Mesenchymal stem cell (in vitro differentiated cells and primary cell): Measurements from ENCODE around the gene POLR3A.

Experiments used
- DNase-seq: peaks from one replicate; pipeline ENCODE4 v3.0.0-alpha.2; 2013
- H2AFZ ChIP-seq: one replicate; pipeline ENCODE4 v1.6.1; 2013; ENCODE audit warnings: low read depth, mild to moderate bottlenecking, control low read depth, inconsistent platforms, low read length, moderate library complexity
- H2AK5ac ChIP-seq: 2 replicates; pipeline ENCODE4 v1.6.1; 2013; ENCODE audit warnings: low read length, moderate library complexity, mild to moderate bottlenecking, inconsistent platforms; ENCODE audit not compliant: severe bottlenecking
- H2BK120ac ChIP-seq: one replicate; pipeline ENCODE4 v1.6.1; 2013; ENCODE audit warnings: low read depth, mild to moderate bottlenecking, inconsistent platforms, low read length, moderate library complexity
- H2BK12ac ChIP-seq, 2 experiments: one replicate each; pipeline ENCODE4 v1.6.1; 2013; ENCODE audit warnings: inconsistent platforms in 2 of 2, low read length in 2 of 2, mild to moderate bottlenecking in 2 of 2, moderate library complexity in 2 of 2, control low read depth in 1 of 2
- H2BK15ac ChIP-seq: one replicate; pipeline ENCODE4 v1.6.1; 2013; ENCODE audit warnings: mild to moderate bottlenecking, low read depth, inconsistent platforms; ENCODE audit not compliant: poor library complexity, severe bottlenecking
- H2BK5ac ChIP-seq: 2 replicates; pipeline ENCODE4 v1.6.1; 2013; ENCODE audit warnings: low read depth, mild to moderate bottlenecking, low read length, control low read depth, inconsistent platforms; ENCODE audit not compliant: poor library complexity, severe bottlenecking
- H3K14ac ChIP-seq, 2 experiments: one replicate each; pipeline ENCODE4 v1.6.1; 2013; ENCODE audit warnings: inconsistent platforms in 2 of 2, low read length in 2 of 2, control low read depth in 1 of 2, mild to moderate bottlenecking in 1 of 2, moderate library complexity in 1 of 2
- H3K18ac ChIP-seq, 2 experiments: one replicate each; pipeline ENCODE4 v1.6.1; 2013; ENCODE audit warnings: inconsistent platforms in 2 of 2, low read length in 2 of 2, control low read depth in 1 of 2, low read depth in 1 of 2, mild to moderate bottlenecking in 1 of 2
- H3K23ac ChIP-seq, 2 experiments: one replicate each; pipeline ENCODE4 v1.6.1; 2013; ENCODE audit warnings: inconsistent platforms in 2 of 2, low read length in 2 of 2, mild to moderate bottlenecking in 2 of 2, moderate library complexity in 2 of 2, control low read depth in 1 of 2
- H3K27ac ChIP-seq: 2 replicates; pipeline ENCODE4 v1.5.1; 2013; ENCODE audit warnings: mild to moderate bottlenecking, moderate library complexity, low read length, control low read depth, inconsistent platforms; ENCODE audit not compliant: poor library complexity, severe bottlenecking
- H3K27me3 ChIP-seq, 2 experiments: 2 replicates each; pipeline versions ENCODE4 v1.6.1 to v1.7.0; 2013; ENCODE audit warnings: low read length in 2 of 2, mild to moderate bottlenecking in 2 of 2, moderate library complexity in 2 of 2, control low read depth in 1 of 2, inconsistent platforms in 1 of 2; ENCODE audit not compliant: control insufficient read depth in 1 of 2, insufficient read depth in 1 of 2
- H3K36me3 ChIP-seq, 2 experiments: 2 replicates each; pipeline versions ENCODE4 v1.6.1 to v1.7.0; 2013; ENCODE audit warnings: low read length in 2 of 2, control low read depth in 1 of 2, inconsistent platforms in 1 of 2, low read depth in 1 of 2, mild to moderate bottlenecking in 1 of 2; ENCODE audit not compliant: insufficient read depth in 2 of 2, control insufficient read depth in 1 of 2
- H3K4ac ChIP-seq, 2 experiments: one replicate each; pipeline ENCODE4 v1.6.1; 2013; ENCODE audit warnings: inconsistent platforms in 2 of 2, low read length in 2 of 2, mild to moderate bottlenecking in 2 of 2, moderate library complexity in 2 of 2, control low read depth in 1 of 2, low read depth in 1 of 2
- H3K4me1 ChIP-seq: 2 replicates; pipeline ENCODE4 v1.6.1; 2013; ENCODE audit warnings: low read depth, low read length, control low read depth; ENCODE audit not compliant: control insufficient read depth, insufficient read depth
- H3K4me2 ChIP-seq: 2 replicates; pipeline ENCODE4 v1.6.1; 2013; ENCODE audit warnings: low read length, mild to moderate bottlenecking, inconsistent platforms; ENCODE audit not compliant: poor library complexity, severe bottlenecking
- H3K4me3 ChIP-seq, 2 experiments: 2 replicates each; pipeline versions ENCODE4 v1.5.1 to v1.7.0; 2013; ENCODE audit warnings: low read length in 2 of 2, mild to moderate bottlenecking in 2 of 2, control low read depth in 1 of 2, low read depth in 1 of 2; ENCODE audit not compliant: insufficient read depth in 1 of 2
- H3K79me1 ChIP-seq: replicated peaks from 2 replicates; pipeline ENCODE4 v1.6.1; 2013; ENCODE audit warnings: mild to moderate bottlenecking, control low read depth, low read length, inconsistent platforms; ENCODE audit not compliant: poor library complexity, severe bottlenecking
- H3K9ac ChIP-seq: 2 replicates; pipeline ENCODE4 v1.7.0; 2013; ENCODE audit warnings: mild to moderate bottlenecking, low read length, moderate library complexity
- H3K9me3 ChIP-seq: 2 replicates; pipeline ENCODE4 v1.7.0; 2013; ENCODE audit warnings: mild to moderate bottlenecking, low read length; ENCODE audit not compliant: control insufficient read depth
- H4K8ac ChIP-seq: one replicate; pipeline ENCODE4 v1.6.1; 2013; ENCODE audit warnings: inconsistent platforms, mild to moderate bottlenecking, low read length, moderate library complexity
- H4K91ac ChIP-seq: one replicate; pipeline ENCODE4 v1.6.1; 2013; ENCODE audit warnings: mild to moderate bottlenecking, low read length, inconsistent platforms
- WGBS: methylation state at CpG from one replicate; pipeline ENCODE4 v1.1.7; 2013; ENCODE audit warnings: mixed read lengths; 5-methylcytosine and 5-hydroxymethylcytosine counted together

Gene POLR3A

DNA sequence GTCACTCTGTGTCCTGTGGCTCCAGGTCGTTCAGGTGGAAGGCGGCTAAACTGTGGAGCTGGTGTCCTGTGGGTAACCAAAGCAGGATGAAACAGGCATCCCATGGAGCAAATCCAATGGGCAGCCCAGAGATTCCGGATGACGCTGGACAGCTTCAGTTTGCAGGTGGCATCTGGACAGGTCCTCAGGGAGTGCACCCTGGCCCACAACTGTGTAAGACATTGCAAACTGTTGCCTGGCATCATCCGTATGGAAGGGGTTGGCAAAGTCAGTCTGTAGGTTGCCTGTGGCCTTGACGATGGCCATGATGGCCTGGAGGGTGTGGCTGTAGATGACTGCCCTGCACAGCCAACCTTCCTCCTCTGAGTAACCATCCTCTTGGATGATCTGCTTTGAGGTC, 39.8 kb upstream of the POLR3A start:
- no peak overlapping the region for H2AK5ac ChIP-seq
- H3K27ac ChIP-seq: no peak overlapping the region
- no peak overlapping the region for H2BK12ac ChIP-seq
- peaks cover 3% of the 10 kb centered on the region for H3K4me1 ChIP-seq
- 96% methylated on average over 5 of the region's 6 CpGs for WGBS
- no peak for DNase-seq
- H3K79me1 ChIP-seq: no peaks in the 10 kb centered on the region
- no peaks in the 10 kb centered on the region for H3K36me3 ChIP-seq
- peaks cover 3 to 4% of the 10 kb centered on the region in 2 experiments for H3K27me3 ChIP-seq
- H3K9me3 ChIP-seq: peaks cover 4% of the 10 kb centered on the region
- no peak overlapping the region for H2BK5ac ChIP-seq
- no peak overlapping the region for H3K4me3 ChIP-seq
- H2BK120ac ChIP-seq: no peak overlapping the region
- no peak overlapping the region for H3K23ac ChIP-seq
- no peak overlapping the region for H2BK15ac ChIP-seq
- no peak overlapping the region for H3K18ac ChIP-seq
- H3K9ac ChIP-seq: no peak overlapping the region
- no peak overlapping the region for H4K8ac ChIP-seq
- H3K4ac ChIP-seq: no peak overlapping the region
- H2AFZ ChIP-seq: no peak overlapping the region
- no peak overlapping the region for H3K4me2 ChIP-seq
- H3K14ac ChIP-seq: no peak overlapping the region
- H4K91ac ChIP-seq: no peak overlapping the region

DNA sequence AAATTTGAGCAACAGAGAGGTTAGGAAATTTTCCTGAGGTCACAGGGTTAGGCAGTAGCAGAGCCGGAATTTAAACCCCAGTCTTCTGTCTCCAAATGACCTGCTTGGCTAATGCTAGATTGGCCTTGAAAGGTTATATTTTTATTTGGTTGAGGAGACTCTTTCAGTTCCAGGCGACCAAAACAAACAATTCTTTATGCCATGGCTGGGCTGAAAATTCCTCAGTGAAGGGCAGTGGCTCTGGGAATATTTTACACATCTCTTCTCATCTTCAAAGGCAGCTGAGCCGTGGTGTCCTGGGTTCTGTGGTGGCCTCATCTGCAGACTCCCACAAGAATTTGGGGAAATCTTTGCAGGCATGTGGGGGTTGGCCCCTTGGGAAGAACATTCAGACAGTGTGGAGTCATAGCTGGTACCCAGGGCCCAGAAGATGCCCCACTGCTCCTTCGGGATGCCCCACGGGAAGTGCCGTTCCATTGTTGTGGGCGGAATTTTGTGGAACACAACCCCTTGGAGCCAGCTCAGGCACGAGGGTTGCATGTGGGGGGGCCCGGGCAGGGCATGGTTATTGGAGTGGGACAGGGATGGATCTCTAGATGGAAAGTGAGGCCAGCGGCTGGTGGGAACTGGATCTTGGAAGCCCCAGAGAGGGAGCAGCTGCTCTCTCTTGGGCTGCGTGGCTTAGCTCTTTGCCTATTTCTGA, 37.6 kb upstream of the POLR3A start:
- Histone ChIP-seq H3K4me3 (no peak overlapping the region), H2BK12ac (no peak overlapping the region), H4K91ac (no peak overlapping the region), H2BK15ac (no peak overlapping the region), H3K4me1 (peaks cover 3% of the 10 kb centered on the region), H3K23ac (no peak overlapping the region), H3K18ac (no peak overlapping the region), H2AFZ (no peak overlapping the region), H4K8ac (no peak overlapping the region), H2BK120ac (no peak overlapping the region), H3K4ac (no peak overlapping the region), H2BK5ac (no peak overlapping the region), H3K27me3 (peaks cover 0 to 3% of the 10 kb centered on the region in 2 experiments), H3K4me2 (no peak overlapping the region), H3K36me3 (no peaks in the 10 kb centered on the region), H3K9me3 (peaks cover 4% of the 10 kb centered on the region), H3K9ac (no peak overlapping the region), H3K27ac (no peak overlapping the region), H2AK5ac (no peak overlapping the region), H3K79me1 (no peaks in the 10 kb centered on the region), H3K14ac (no peak overlapping the region)
- WGBS: 94% methylated on average over 11 of the region's 11 CpGs
- DNase-seq: no peak

DNA sequence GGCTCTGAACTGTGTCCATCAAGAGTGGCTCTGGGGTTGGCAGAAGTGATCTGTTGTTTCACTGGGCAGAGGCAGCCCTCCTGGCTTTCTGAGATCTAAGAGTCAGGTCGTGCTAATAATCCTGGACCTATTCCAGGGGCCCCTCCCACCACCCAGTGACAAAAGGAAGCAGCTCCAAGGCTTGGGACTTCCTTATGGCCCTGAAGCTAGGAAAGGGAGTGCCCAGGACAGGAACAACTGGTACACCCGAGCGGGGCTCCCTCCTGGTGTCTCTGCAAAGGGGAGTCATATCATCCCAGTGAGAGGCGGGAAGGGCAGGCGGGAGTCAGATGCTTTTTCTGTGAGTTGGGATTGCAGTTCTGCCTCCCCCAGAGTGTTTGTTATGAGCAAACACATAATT, 36.7 kb upstream of the POLR3A start:
- H2AK5ac ChIP-seq: no peak overlapping the region
- peaks cover 4% of the 10 kb centered on the region for H3K9me3 ChIP-seq
- no peak overlapping the region for H3K4me3 ChIP-seq
- H4K91ac ChIP-seq: no peak overlapping the region
- no peak overlapping the region for H3K23ac ChIP-seq
- no peak overlapping the region for H2AFZ ChIP-seq
- WGBS: 78% methylated on average over 3 of the region's 5 CpGs
- H3K36me3 ChIP-seq: no peaks in the 10 kb centered on the region
- no peak overlapping the region for H2BK15ac ChIP-seq
- H3K4me1 ChIP-seq: peaks cover 3% of the 10 kb centered on the region
- no peak overlapping the region for H3K9ac ChIP-seq
- peaks cover 0 to 3% of the 10 kb centered on the region in 2 experiments for H3K27me3 ChIP-seq
- no peak overlapping the region for H2BK120ac ChIP-seq
- H3K27ac ChIP-seq: no peak overlapping the region
- H3K4ac ChIP-seq: no peak overlapping the region
- no peak overlapping the region for H4K8ac ChIP-seq
- H2BK12ac ChIP-seq: no peak overlapping the region
- H3K14ac ChIP-seq: no peak overlapping the region
- H3K18ac ChIP-seq: no peak overlapping the region
- no peaks in the 10 kb centered on the region for H3K79me1 ChIP-seq
- no peak for DNase-seq
- no peak overlapping the region for H3K4me2 ChIP-seq
- H2BK5ac ChIP-seq: no peak overlapping the region

DNA sequence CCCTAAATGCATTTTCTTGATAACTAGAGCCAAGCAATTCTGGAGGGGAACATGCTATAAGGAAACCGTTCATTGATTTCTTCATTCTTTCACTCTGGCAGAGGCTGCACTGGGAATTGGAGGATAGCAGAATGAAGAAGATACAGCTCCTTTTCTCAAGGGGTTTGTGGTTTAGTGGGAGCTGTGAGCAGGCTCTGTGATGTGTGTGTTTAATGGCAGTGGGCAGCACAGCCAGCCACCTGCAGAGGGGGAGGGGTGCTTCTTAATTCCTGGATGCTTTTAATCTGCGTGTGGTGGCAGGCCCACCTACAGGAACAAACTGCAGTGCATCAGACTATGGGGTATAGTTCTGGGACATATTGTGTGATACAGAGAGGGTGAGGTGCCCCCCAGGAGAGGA, 36.3 kb upstream of the POLR3A start:
- H3K36me3 ChIP-seq: no peaks in the 10 kb centered on the region
- H3K27ac ChIP-seq: no peak overlapping the region
- H3K9me3 ChIP-seq: peaks cover 4% of the 10 kb centered on the region
- H3K9ac ChIP-seq: no peak overlapping the region
- no peak overlapping the region for H4K8ac ChIP-seq
- H3K4me1 ChIP-seq: peaks cover 3% of the 10 kb centered on the region
- no peak overlapping the region for H3K4me3 ChIP-seq
- no peak overlapping the region for H3K4me2 ChIP-seq
- no peak overlapping the region for H3K23ac ChIP-seq
- H3K4ac ChIP-seq: no peak overlapping the region
- H2BK5ac ChIP-seq: no peak overlapping the region
- no peak for DNase-seq
- H2AK5ac ChIP-seq: no peak overlapping the region
- peaks cover 0 to 3% of the 10 kb centered on the region in 2 experiments for H3K27me3 ChIP-seq
- no peak overlapping the region for H2BK120ac ChIP-seq
- no peak overlapping the region for H2BK15ac ChIP-seq
- H2AFZ ChIP-seq: no peak overlapping the region
- no peak overlapping the region for H4K91ac ChIP-seq
- 86% methylated on average over 2 of the region's 2 CpGs for WGBS
- no peaks in the 10 kb centered on the region for H3K79me1 ChIP-seq
- no peak overlapping the region for H2BK12ac ChIP-seq
- H3K14ac ChIP-seq: no peak overlapping the region
- H3K18ac ChIP-seq: no peak overlapping the region
